Neural cell (in vitro differentiated cells): ENCODE data around the gene FXYD6. TPM values are rescaled to one million over a fixed set of nuclear protein-coding genes. Genes with fewer than 3 reads are reported as not detected.
A peak's percentile ranks its signal among the peaks of the same experiment; 100 is the strongest.

Source experiments
- H2AFZ ChIP-seq: fragments of 200-600, 300-800 bp; sonication (generic), shearing (Covaris generic); 2 replicates; pipeline ENCODE4 v1.6.0; 2014; ENCODE audit warnings: low read depth, mild to moderate bottlenecking, antibody characterized with exemption, low read length, moderate library complexity
- H3F3A ChIP-seq: fragments of 200-600 bp; shearing (Covaris generic); 2 replicates; pipeline ENCODE4 v1.6.1; 2016; ENCODE audit warnings: mild to moderate bottlenecking, moderate library complexity, mixed read lengths, antibody characterized with exemption, low read length; ENCODE audit not compliant: insufficient read depth, poor library complexity, severe bottlenecking
- H3K27ac ChIP-seq: fragments of 200-600, 300-800 bp; sonication (generic), shearing (Covaris generic); 2 replicates; pipeline ENCODE4 v1.5.1; 2014; ENCODE audit warnings: mild to moderate bottlenecking, low read length, moderate library complexity
- H3K27me3 ChIP-seq: fragments of 300-800, 200-600 bp; sonication (generic), shearing (Covaris generic); 2 replicates; pipeline ENCODE4 v1.6.0; 2014; ENCODE audit warnings: mild to moderate bottlenecking, low read depth, low read length, moderate library complexity; ENCODE audit not compliant: insufficient read depth
- H3K36me3 ChIP-seq: fragments of 300-800, 200-600 bp; sonication (generic), shearing (Covaris generic); 2 replicates; pipeline ENCODE4 v1.5.1; 2014; ENCODE audit warnings: mild to moderate bottlenecking, antibody characterized with exemption, low read length, moderate library complexity; ENCODE audit not compliant: insufficient read depth
- H3K4me2 ChIP-seq: fragments of 300-800, 200-600 bp; sonication (generic), shearing (Covaris generic); 2 replicates; pipeline ENCODE4 v1.6.0; 2014; ENCODE audit warnings: mild to moderate bottlenecking, low read length
- H3K4me3 ChIP-seq: fragments of 300-800, 200-600 bp; sonication (generic), shearing (Covaris generic); 2 replicates; pipeline ENCODE4 v1.5.1; 2014; ENCODE audit warnings: mild to moderate bottlenecking, low read length, moderate library complexity
- H3K79me2 ChIP-seq: fragments of 200-600 bp; shearing (Covaris generic); replicated peaks from 2 replicates; pipeline ENCODE4 v1.6.0; 2014; ENCODE audit warnings: mild to moderate bottlenecking, low read length, moderate library complexity; ENCODE audit not compliant: insufficient read depth
- H3K9ac ChIP-seq: fragments of 300-800, 200-600 bp; sonication (generic), shearing (Covaris generic); 2 replicates; pipeline ENCODE4 v1.6.1; 2016; ENCODE audit warnings: mild to moderate bottlenecking, low read length, mixed read lengths
- H3K9me2 ChIP-seq: fragments of 200-600 bp; shearing (Covaris generic); 2 replicates; pipeline ENCODE4 v1.6.1; 2016; ENCODE audit warnings: mild to moderate bottlenecking, low read length, mixed read lengths; ENCODE audit not compliant: insufficient read depth
- H3K9me3 ChIP-seq: fragments of 200-600, 300-800 bp; sonication (generic), shearing (Covaris generic); 2 replicates; pipeline ENCODE4 v1.6.1; 2016; ENCODE audit warnings: mild to moderate bottlenecking, mixed run types, low read length, moderate library complexity, mixed read lengths
- H4K20me1 ChIP-seq: fragments of 200-600 bp; shearing (Covaris generic); 2 replicates; pipeline ENCODE4 v1.6.1; 2016; ENCODE audit warnings: mild to moderate bottlenecking, mixed run types; ENCODE audit not compliant: insufficient read depth
- EZH2 ChIP-seq: fragments of 200-600, 300-800 bp; shearing (Covaris generic), sonication (generic); IDR thresholded peaks from 2 replicates; pipeline ENCODE4 v1.6.1; 2014; ENCODE audit warnings: antibody characterized with exemption, low read length, borderline replicate concordance, mild to moderate bottlenecking; ENCODE audit not compliant: insufficient read depth, poor library complexity, severe bottlenecking
- MXI1 ChIP-seq: fragments of 450-650 bp; conservative IDR thresholded peaks from 2 replicates; pipeline ENCODE4 v1.6.1; 2014; ENCODE audit warnings: antibody characterized with exemption, mild to moderate bottlenecking; ENCODE audit not compliant: poor library complexity, severe bottlenecking
- RAD21 ChIP-seq: fragments of 450-650 bp; conservative IDR thresholded peaks from 2 replicates; pipeline ENCODE4 v1.6.1; 2014; ENCODE audit warnings: antibody characterized with exemption, mild to moderate bottlenecking, moderate library complexity
- SMC3 ChIP-seq: fragments of 450-650 bp; conservative IDR thresholded peaks from 2 replicates; pipeline ENCODE4 v1.6.1; 2014; ENCODE audit warnings: antibody characterized with exemption, mild to moderate bottlenecking, moderate library complexity; ENCODE audit not compliant: poor library complexity
- TAF1 ChIP-seq: IDR thresholded peaks from 2 replicates; pipeline ENCODE4 v1.6.1; 2012; ENCODE audit warnings: low read depth
- polyA plus RNA-seq: library from polyadenylated mRNA; depleted of rRNA; stranded (reverse); fragments of >200 nt; gene quantifications from 2 replicates; pipeline ENCODE4 v1.2.3, GENCODE V29; 2014
- TF ChIP-seq, protein P1 (sequence below): IDR thresholded peaks from 2 replicates; pipeline ENCODE4 v1.6.1; 2012; ENCODE audit warnings: borderline replicate concordance
- TF ChIP-seq, protein P2 (sequence below): fragments of 450-650 bp; IDR thresholded peaks from 2 replicates; pipeline ENCODE4 v1.5.1; 2014; ENCODE audit warnings: antibody characterized with exemption, mild to moderate bottlenecking, moderate library complexity; ENCODE audit not compliant: poor library complexity, severe bottlenecking

The FXYD6 gene
- polyA plus RNA-seq, 1 donor from 2014 or later = 218 TPM

DNA sequence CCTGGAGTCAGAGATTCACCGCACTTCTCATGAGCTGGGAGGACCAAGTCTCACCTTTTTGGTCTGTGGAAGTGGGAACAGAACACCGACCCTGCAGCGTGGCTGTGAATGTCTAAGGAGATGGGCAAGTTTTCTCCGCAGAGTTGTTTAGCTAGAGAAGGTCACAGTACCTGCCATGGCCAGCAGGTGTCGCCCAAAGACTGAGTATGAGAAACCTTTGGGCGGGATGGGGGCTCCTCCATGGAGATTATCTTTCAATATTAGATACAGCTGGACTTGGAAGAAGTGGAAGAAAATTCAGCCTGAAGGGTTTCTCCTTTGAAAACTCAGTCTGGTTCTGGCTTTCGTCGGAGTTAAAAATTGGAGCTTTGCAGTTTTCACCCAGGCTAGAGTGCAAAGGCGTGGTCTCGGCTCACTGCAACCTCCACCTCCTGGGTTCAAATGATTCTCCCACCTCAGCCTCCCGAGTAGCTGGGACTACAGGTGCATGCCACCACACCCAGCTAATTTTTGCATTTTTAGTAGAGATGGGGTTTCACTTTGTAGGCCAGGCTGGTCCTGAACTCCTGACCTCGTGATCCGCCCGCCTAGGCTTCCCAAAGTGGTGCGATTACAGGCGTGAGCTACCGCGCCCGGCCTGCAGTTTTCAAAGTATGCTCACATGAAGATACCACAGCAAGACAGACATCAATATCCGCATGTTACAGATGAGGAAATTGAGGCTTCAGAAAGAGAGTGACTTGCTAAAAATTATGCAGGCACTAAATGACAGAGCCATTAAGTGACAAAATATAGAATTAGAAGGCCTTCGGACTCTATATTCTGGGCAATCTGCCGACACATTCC lies 68.8 kb downstream of the FXYD6 start:
- Histone ChIP-seq H3F3A (no peaks in the 10 kb centered on the region), H4K20me1 (no peaks in the 10 kb centered on the region), H3K79me2 (no peaks in the 10 kb centered on the region), H3K4me2 (no peak overlapping the region), H3K4me3 (no peak overlapping the region), H3K9me3 (no peaks in the 10 kb centered on the region), H3K27ac (no peak overlapping the region), H3K9me2 (no peaks in the 10 kb centered on the region), H3K36me3 (no peaks in the 10 kb centered on the region), H3K27me3 (no peaks in the 10 kb centered on the region), H3K9ac (no peak overlapping the region), H2AFZ (no peak overlapping the region)
- TF ChIP-seq EZH2 (no peak), SMC3 (peak; percentile 79), RAD21 (peak; percentile 76), TAF1 (no peak)
- TF ChIP-seq, protein P1, sequence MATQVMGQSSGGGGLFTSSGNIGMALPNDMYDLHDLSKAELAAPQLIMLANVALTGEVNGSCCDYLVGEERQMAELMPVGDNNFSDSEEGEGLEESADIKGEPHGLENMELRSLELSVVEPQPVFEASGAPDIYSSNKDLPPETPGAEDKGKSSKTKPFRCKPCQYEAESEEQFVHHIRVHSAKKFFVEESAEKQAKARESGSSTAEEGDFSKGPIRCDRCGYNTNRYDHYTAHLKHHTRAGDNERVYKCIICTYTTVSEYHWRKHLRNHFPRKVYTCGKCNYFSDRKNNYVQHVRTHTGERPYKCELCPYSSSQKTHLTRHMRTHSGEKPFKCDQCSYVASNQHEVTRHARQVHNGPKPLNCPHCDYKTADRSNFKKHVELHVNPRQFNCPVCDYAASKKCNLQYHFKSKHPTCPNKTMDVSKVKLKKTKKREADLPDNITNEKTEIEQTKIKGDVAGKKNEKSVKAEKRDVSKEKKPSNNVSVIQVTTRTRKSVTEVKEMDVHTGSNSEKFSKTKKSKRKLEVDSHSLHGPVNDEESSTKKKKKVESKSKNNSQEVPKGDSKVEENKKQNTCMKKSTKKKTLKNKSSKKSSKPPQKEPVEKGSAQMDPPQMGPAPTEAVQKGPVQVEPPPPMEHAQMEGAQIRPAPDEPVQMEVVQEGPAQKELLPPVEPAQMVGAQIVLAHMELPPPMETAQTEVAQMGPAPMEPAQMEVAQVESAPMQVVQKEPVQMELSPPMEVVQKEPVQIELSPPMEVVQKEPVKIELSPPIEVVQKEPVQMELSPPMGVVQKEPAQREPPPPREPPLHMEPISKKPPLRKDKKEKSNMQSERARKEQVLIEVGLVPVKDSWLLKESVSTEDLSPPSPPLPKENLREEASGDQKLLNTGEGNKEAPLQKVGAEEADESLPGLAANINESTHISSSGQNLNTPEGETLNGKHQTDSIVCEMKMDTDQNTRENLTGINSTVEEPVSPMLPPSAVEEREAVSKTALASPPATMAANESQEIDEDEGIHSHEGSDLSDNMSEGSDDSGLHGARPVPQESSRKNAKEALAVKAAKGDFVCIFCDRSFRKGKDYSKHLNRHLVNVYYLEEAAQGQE = no peak
- TF ChIP-seq, protein P2, sequence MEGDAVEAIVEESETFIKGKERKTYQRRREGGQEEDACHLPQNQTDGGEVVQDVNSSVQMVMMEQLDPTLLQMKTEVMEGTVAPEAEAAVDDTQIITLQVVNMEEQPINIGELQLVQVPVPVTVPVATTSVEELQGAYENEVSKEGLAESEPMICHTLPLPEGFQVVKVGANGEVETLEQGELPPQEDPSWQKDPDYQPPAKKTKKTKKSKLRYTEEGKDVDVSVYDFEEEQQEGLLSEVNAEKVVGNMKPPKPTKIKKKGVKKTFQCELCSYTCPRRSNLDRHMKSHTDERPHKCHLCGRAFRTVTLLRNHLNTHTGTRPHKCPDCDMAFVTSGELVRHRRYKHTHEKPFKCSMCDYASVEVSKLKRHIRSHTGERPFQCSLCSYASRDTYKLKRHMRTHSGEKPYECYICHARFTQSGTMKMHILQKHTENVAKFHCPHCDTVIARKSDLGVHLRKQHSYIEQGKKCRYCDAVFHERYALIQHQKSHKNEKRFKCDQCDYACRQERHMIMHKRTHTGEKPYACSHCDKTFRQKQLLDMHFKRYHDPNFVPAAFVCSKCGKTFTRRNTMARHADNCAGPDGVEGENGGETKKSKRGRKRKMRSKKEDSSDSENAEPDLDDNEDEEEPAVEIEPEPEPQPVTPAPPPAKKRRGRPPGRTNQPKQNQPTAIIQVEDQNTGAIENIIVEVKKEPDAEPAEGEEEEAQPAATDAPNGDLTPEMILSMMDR = peak; percentile 78

DNA sequence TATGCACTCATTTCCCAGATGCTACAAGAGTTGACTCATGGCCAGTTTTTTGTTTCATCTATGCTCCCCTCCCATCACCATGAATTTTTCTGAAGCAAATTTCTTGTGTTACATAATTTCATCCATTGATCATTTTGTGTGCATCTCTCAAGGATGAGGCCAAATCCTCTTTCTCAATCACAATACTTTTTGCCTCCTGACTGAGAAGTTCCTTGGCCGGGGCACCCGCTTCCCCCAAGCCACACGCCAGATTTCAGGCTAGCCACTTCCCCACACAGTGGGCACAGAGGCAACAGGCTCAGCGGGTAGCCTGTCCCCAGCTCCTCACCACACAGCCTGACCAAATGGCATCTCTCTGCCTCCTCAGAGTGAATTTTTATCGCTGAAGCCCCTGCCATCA lies 69.6 kb downstream of the FXYD6 start:
- no peaks in the 10 kb centered on the region for H3F3A ChIP-seq
- H3K4me3 ChIP-seq = no peak overlapping the region
- no peak overlapping the region for H2AFZ ChIP-seq
- H3K9me3 ChIP-seq = no peaks in the 10 kb centered on the region
- H3K36me3 ChIP-seq = no peaks in the 10 kb centered on the region
- H3K9me2 ChIP-seq = no peaks in the 10 kb centered on the region
- H3K79me2 ChIP-seq = no peaks in the 10 kb centered on the region
- TF ChIP-seq MXI1 = no peak
- TF ChIP-seq RAD21 = no peak
- no peak for TF ChIP-seq TAF1
- TF ChIP-seq, protein P1 = no peak
- TF ChIP-seq EZH2 = no peak
- no peak for TF ChIP-seq SMC3
- TF ChIP-seq, protein P2 = no peak
- H3K27me3 ChIP-seq = no peaks in the 10 kb centered on the region
- H3K4me2 ChIP-seq = no peak overlapping the region
- no peak overlapping the region for H3K27ac ChIP-seq
- H4K20me1 ChIP-seq = no peaks in the 10 kb centered on the region
- no peak overlapping the region for H3K9ac ChIP-seq
